Endothelial cell of umbilical vein (primary cell): Measurements from ENCODE around the gene MYO6. TPM values are rescaled to one million over a fixed set of nuclear protein-coding genes. Genes with fewer than 3 reads are reported as not detected.

Source experiments
- BruUV-seq: library from RNA; stranded (reverse); fragments of 400-500 nt; replicated peaks from 2 replicates; lab custom pipeline; 2021; lab: Mats Ljungman, UMichigan
- CTCF ChIA-PET: fragments of 300-600, 350-600 bp; sonication (Branson Sonifier 250); formaldehyde crosslinking; loops from one replicate; lab custom pipeline; 2021; ENCODE audit warnings: antibody characterized with exemption, inconsistent platforms; lab: Charles Lee
- POLR2A ChIA-PET: fragments of 300-600, 350-600 bp; sonication (Branson Sonifier 250); formaldehyde crosslinking; loops from one replicate; lab custom pipeline; 2021; ENCODE audit warnings: antibody characterized with exemption, inconsistent platforms; lab: Charles Lee
- DNase-seq: peaks from one replicate; pipeline ENCODE4 v3.0.0-alpha.2; 2011; ENCODE audit warnings: low read depth, low spot score
- FAIRE-seq: peaks from 2 replicates; lab custom pipeline; 2011; peaks lifted over from hg19 to GRCh38; lab: Jason Lieb, UNC
- H2AFZ ChIP-seq: 2 replicates; pipeline ENCODE4 v1.6.0; 2012; ENCODE audit warnings: low read depth, low read length, control low read depth, inconsistent platforms
- H3K27ac ChIP-seq: 2 replicates; pipeline ENCODE4 v1.5.1; 2011; ENCODE audit warnings: low read depth, mild to moderate bottlenecking, control low read depth, low read length, moderate library complexity; ENCODE audit not compliant: insufficient read depth
- H3K27me3 ChIP-seq, 2 experiments: 2 replicates each; pipeline versions ENCODE4 v1.6.0 to v1.6.1; 2011; ENCODE audit warnings: low read length in 2 of 2, mixed read lengths in 1 of 2; ENCODE audit not compliant: control insufficient read depth in 2 of 2, insufficient read depth in 2 of 2
- H3K36me3 ChIP-seq, 2 experiments: 2 replicates in 1 of 2; 3 replicates in 1 of 2; pipeline ENCODE4 v1.5.1; 2011; ENCODE audit warnings: low read length in 2 of 2, mild to moderate bottlenecking in 1 of 2, moderate library complexity in 1 of 2; ENCODE audit not compliant: control insufficient read depth in 2 of 2, insufficient read depth in 2 of 2; ENCODE audit errors: extremely low read depth in 1 of 2
- H3K4me1 ChIP-seq: 3 replicates; pipeline ENCODE4 v1.5.1; 2011; ENCODE audit warnings: mild to moderate bottlenecking, low read length; ENCODE audit not compliant: control insufficient read depth, insufficient read depth; ENCODE audit errors: extremely low read depth
- H3K4me2 ChIP-seq: 2 replicates; pipeline ENCODE4 v1.6.1; 2011; ENCODE audit warnings: low read length, control low read depth, mixed read lengths; ENCODE audit not compliant: insufficient read depth
- H3K4me3 ChIP-seq, 3 experiments: fragments of 200-600 bp in 1 of 3; sonication (generic), shearing (Covaris generic) in 1 of 3; replicated peaks in 1 of 3; 2 replicates each; pipeline ENCODE4 v1.5.1; 2011 to 2016; ENCODE audit warnings: control low read depth in 3 of 3, low read length in 3 of 3, mild to moderate bottlenecking in 2 of 3, inconsistent platforms in 1 of 3, low read depth in 1 of 3, moderate library complexity in 1 of 3; ENCODE audit not compliant: insufficient read depth in 1 of 3
- H3K79me2 ChIP-seq: 2 replicates; pipeline ENCODE4 v1.6.0; 2012; ENCODE audit warnings: low read length, inconsistent platforms; ENCODE audit not compliant: control insufficient read depth, insufficient read depth
- H3K9ac ChIP-seq: replicated peaks from 2 replicates; pipeline ENCODE3; 2011; ENCODE audit warnings: low read length, control low read depth; ENCODE audit not compliant: insufficient read depth; ENCODE audit errors: extremely low read depth
- H3K9me1 ChIP-seq: replicated peaks from 3 replicates; pipeline ENCODE4 v1.6.0; 2011; ENCODE audit warnings: mild to moderate bottlenecking, low read length; ENCODE audit not compliant: control insufficient read depth, insufficient read depth; ENCODE audit errors: extremely low read depth
- H3K9me3 ChIP-seq: replicated peaks from 2 replicates; pipeline ENCODE4 v1.5.1; 2012; ENCODE audit warnings: low read length, inconsistent platforms; ENCODE audit not compliant: control insufficient read depth, insufficient read depth
- H4K20me1 ChIP-seq: replicated peaks from 2 replicates; pipeline ENCODE3; 2011; ENCODE audit warnings: mild to moderate bottlenecking, low read length; ENCODE audit not compliant: control insufficient read depth, insufficient read depth; ENCODE audit errors: extremely low read depth
- CTCF ChIP-seq, 2 donors: IDR thresholded peaks; 1 replicate in 1 of 2; 2 replicates in 1 of 2; pipeline ENCODE4 v1.5.1; 2011; ENCODE audit warnings: low read length in 2 of 2, mild to moderate bottlenecking in 2 of 2, moderate library complexity in 2 of 2, control low read depth in 1 of 2, inconsistent platforms in 1 of 2, low read depth in 1 of 2; ENCODE audit not compliant: insufficient read depth in 1 of 2; ENCODE audit errors: extremely low read depth in 1 of 2
- EZH2 ChIP-seq: IDR thresholded peaks from 2 replicates; pipeline ENCODE4 v1.6.1; 2012; ENCODE audit warnings: borderline replicate concordance, low read depth, mild to moderate bottlenecking, moderate library complexity, low read length, inconsistent platforms; ENCODE audit not compliant: severe bottlenecking
- FOS ChIP-seq: IDR thresholded peaks from 2 replicates; pipeline ENCODE4 v1.6.1; 2011; ENCODE audit warnings: mild to moderate bottlenecking, low read length, moderate library complexity, borderline replicate concordance; ENCODE audit not compliant: insufficient read depth
- GATA2 ChIP-seq: IDR thresholded peaks from 2 replicates; pipeline ENCODE4 v1.7.0; 2011; ENCODE audit warnings: low read depth, mild to moderate bottlenecking, moderate library complexity, mixed read lengths, low read length; ENCODE audit not compliant: insufficient read length, insufficient read depth
- JUN ChIP-seq: IDR thresholded peaks from 2 replicates; pipeline ENCODE4 v1.6.1; 2011; ENCODE audit warnings: borderline replicate concordance, low read depth; ENCODE audit not compliant: insufficient read length, insufficient read depth
- MAX ChIP-seq: IDR thresholded peaks from 2 replicates; pipeline ENCODE4 v1.6.1; 2011; ENCODE audit not compliant: insufficient read depth, insufficient read length
- MYC ChIP-seq: IDR thresholded peaks from one replicate; pipeline ENCODE4 v1.6.1; 2011; ENCODE audit warnings: mild to moderate bottlenecking, low read depth, low read length
- POLR2A ChIP-seq: IDR thresholded peaks from 2 replicates; pipeline ENCODE4 v1.6.1; 2012; ENCODE audit warnings: low read depth, mild to moderate bottlenecking, control low read depth, low read length
- POLR2AphosphoS5 ChIP-seq: IDR thresholded peaks from 2 replicates; pipeline ENCODE4 v1.6.1; 2012; ENCODE audit warnings: low read depth, mild to moderate bottlenecking, control low read depth, low read length, moderate library complexity; ENCODE audit not compliant: insufficient read depth
- dilution Hi-C: fragments of 300-500 bp; cut with MboI; formaldehyde crosslinking; loops from one replicate; pipeline ENCODE4 v1.15.0; 2019; ENCODE audit warnings: low sequenced_read_pairs; ENCODE audit not compliant: extremely low pct_ligation_motif_present
- intact Hi-C: fragments of 100-400 bp; cut with micrococcal nuclease; formaldehyde crosslinking; loops from one replicate; pipeline ENCODE4 v1.10.0; 2022
- polyA plus RNA-seq, 4 experiments: library from polyadenylated mRNA; depleted of rRNA in 3 of 4; stranded (reverse) in 3 of 4; unstranded in 1 of 4; fragments of >200 nt; gene quantifications; 2 replicates each; pipeline versions ENCODE4 v1.2.1 to v1.2.3, GENCODE V29; 2011 to 2012; ENCODE audit warnings: missing spikeins in 1 of 4
- total RNA-seq: library from RNA; stranded (reverse); gene quantifications from 2 replicates; pipeline ENCODE4 v1.2.3, GENCODE V29; 2021

MYO6 gene
- total and polyA plus RNA-seq, 2 donors (not counting 3 experiments of a cell fraction or from before 2014, with no cell fraction given), result 15.5 to 68.0 TPM

GRCh38 chr6:75776461-75776860 lies 27.4 kb downstream of the MYO6 start:
- Histone ChIP-seq H3K4me3 (no peak overlapping the region), H3K27ac (no peak overlapping the region), H3K79me2 (peaks cover 36% of the 10 kb centered on the region), H3K4me1 (peaks cover 10% of the 10 kb centered on the region), H3K9me3 (no peaks in the 10 kb centered on the region), H3K9ac (no peak overlapping the region), H3K27me3 (no peaks in the 10 kb centered on the region), H4K20me1 (peaks cover 5% of the 10 kb centered on the region), H2AFZ (no peak overlapping the region), H3K36me3 (no peaks in the 10 kb centered on the region), H3K4me2 (no peak overlapping the region), H3K9me1 (no peaks in the 10 kb centered on the region)
- BruUV-seq, result no TSS peak
- DNase-seq (no peak), FAIRE-seq (no peak)
- ChIA-PET POLR2A (no interaction called here), CTCF (no interaction called here)
- intact Hi-C loops (no loop called here), dilution Hi-C loops (no loop called here)
- TF ChIP-seq POLR2A, result no peak
- no peak for TF ChIP-seq JUN
- TF ChIP-seq CTCF (IDR thresholded peaks at IDR 0.05; ENCODE audit: extremely low read depth in 1 of 2, insufficient read depth in 1 of 2, low read depth in 1 of 2, low read length in 2 of 2), result no peak
- no peak for TF ChIP-seq POLR2AphosphoS5

GRCh38 chr6:75778757-75779156 lies 29.7 kb downstream of the MYO6 start:
- no peak overlapping the region for H3K4me2 ChIP-seq
- peaks cover 4% of the 10 kb centered on the region for H4K20me1 ChIP-seq
- H3K79me2 ChIP-seq, result peaks cover 36% of the 10 kb centered on the region
- TF ChIP-seq JUN (no peak), CTCF (IDR thresholded peaks at IDR 0.05; ENCODE audit: extremely low read depth in 1 of 2, insufficient read depth in 1 of 2, low read depth in 1 of 2, low read length in 2 of 2) (no peak), MAX (no peak), POLR2A (no peak), POLR2AphosphoS5 (no peak), MYC (no peak), EZH2 (no peak), GATA2 (no peak), FOS (no peak)
- H3K4me3 ChIP-seq, result no peak overlapping the region
- ChIA-PET POLR2A (no interaction called here), CTCF (no interaction called here)
- no TSS peak for BruUV-seq
- intact Hi-C loops (no loop called here), dilution Hi-C loops (no loop called here)
- H3K9ac ChIP-seq, result no peak overlapping the region
- FAIRE-seq, result no peak
- no peaks in the 10 kb centered on the region for H3K4me1 ChIP-seq
- H2AFZ ChIP-seq, result no peak overlapping the region
- no peaks in the 10 kb centered on the region for H3K27me3 ChIP-seq
- H3K27ac ChIP-seq, result no peak overlapping the region
- H3K9me3 ChIP-seq, result no peaks in the 10 kb centered on the region
- H3K9me1 ChIP-seq, result no peaks in the 10 kb centered on the region
- H3K36me3 ChIP-seq, result no peaks in the 10 kb centered on the region
- no peak for DNase-seq
